Sigmoid colon (tissue), 4 donors: ENCODE results near the gene ANP32A.

Source experiments
- CTCF ChIP-seq, 4 experiments: fragments of 450-650 bp in 3 of 4; fragments of 200-600 bp in 1 of 4; IDR thresholded peaks; one replicate each; pipeline ENCODE4 v1.5.1; 2016 to 2019; ENCODE audit warnings: antibody characterized with exemption in 4 of 4, mild to moderate bottlenecking in 3 of 4, moderate library complexity in 2 of 4
- EP300 ChIP-seq, 4 donors: sonication (generic); formaldehyde crosslinking; IDR thresholded peaks; one replicate each; pipeline ENCODE4 v1.6.1; 2017; ENCODE audit warnings: antibody characterized with exemption in 4 of 4
- POLR2A ChIP-seq, 2 donors: fragments of 450-650 bp; IDR thresholded peaks; one replicate each; pipeline ENCODE4 v1.6.1; 2016; ENCODE audit warnings: antibody characterized with exemption in 2 of 2, mild to moderate bottlenecking in 2 of 2, moderate library complexity in 2 of 2
- POLR2AphosphoS5 ChIP-seq, 4 donors: sonication (generic); formaldehyde crosslinking; IDR thresholded peaks; one replicate each; pipeline ENCODE4 v1.6.1; 2017; ENCODE audit warnings: antibody characterized with exemption in 4 of 4

DNA sequence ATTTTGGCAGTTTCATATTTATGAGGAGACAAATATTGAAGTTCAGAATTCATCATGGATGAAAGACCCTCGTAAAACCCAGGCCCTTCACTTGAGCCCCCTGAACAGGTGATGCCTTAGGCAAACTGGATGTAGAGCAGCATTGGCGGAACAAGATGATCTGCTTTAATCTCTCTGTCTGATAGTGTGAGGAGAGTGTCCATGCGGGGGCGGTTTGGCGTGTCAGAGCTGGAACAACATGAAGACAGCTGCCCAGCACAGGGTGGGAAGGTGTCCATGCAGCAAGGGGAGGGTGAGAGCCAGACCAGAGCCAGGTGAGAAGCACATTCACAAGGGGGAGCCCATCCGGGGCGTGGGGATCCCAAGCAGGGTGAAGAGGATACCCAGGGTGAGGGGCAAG, 31.8 kb upstream of the ANP32A start:
- TF ChIP-seq CTCF (IDR thresholded peaks at IDR 0.05) = no peak
- no peak for TF ChIP-seq EP300 (IDR thresholded peaks at IDR 0.05)
- TF ChIP-seq POLR2A (IDR thresholded peaks at IDR 0.05) = no peak
- TF ChIP-seq POLR2AphosphoS5 (IDR thresholded peaks at IDR 0.05) = no peak
